HG02571 (cell line): ENCODE measurements around the gene DNAAF8.
"Not testable (repeated sequence)": the region's sequence is repeated elsewhere in the genome, so short reads cannot be mapped to it uniquely, and the experiment has no call there.

Source experiments
- ATAC-seq: cut with Tn5 transposase; IDR thresholded peaks from one replicate; pipeline ENCODE4 v1.9.1; 2021; ENCODE audit warnings: mild to moderate bottlenecking, moderate library complexity; ENCODE audit not compliant: unreplicated experiment

DNAAF8 gene

GRCh38 chr16:4780235-4780634 is 45.9 kb downstream of the DNAAF8 start:
- ATAC-seq: no peak

GRCh38 chr16:4783251-4783950 is 49.1 kb downstream of the DNAAF8 start:
- ATAC-seq: no peak

GRCh38 chr16:4783951-4784336 is 49.6 kb downstream of the DNAAF8 start:
- no peak for ATAC-seq

- not testable (repeated sequence) for ATAC-seq
Measured at GRCh38 chr16:4784444-4784987, 50.2 kb downstream of the DNAAF8 start.

- ATAC-seq: no peak
Measured at GRCh38 chr16:4785758-4786433, 51.6 kb downstream of the DNAAF8 start.

GRCh38 chr16:4787068-4787467 is 52.7 kb downstream of the DNAAF8 start:
- no peak for ATAC-seq

GRCh38 chr16:4787627-4788482 is 53.5 kb downstream of the DNAAF8 start, which contains the start of gene SEPTIN12:
SEPTIN12 (minus strand) TSS chr16:4788345; CDS start chr16:4787645, 700 bp downstream.
- ATAC-seq: no peak

- ATAC-seq: no peak
Measured at GRCh38 chr16:4788489-4788889, 54.2 kb downstream of the DNAAF8 start.

GRCh38 chr16:4788910-4789309 is 54.6 kb downstream of the DNAAF8 start:
- ATAC-seq: no peak

- no peak for ATAC-seq
Measured at GRCh38 chr16:4790261-4790660, 55.9 kb downstream of the DNAAF8 start.

GRCh38 chr16:4790871-4791270 is 56.5 kb downstream of the DNAAF8 start:
- no peak for ATAC-seq

- ATAC-seq: no peak
Measured at GRCh38 chr16:4792951-4793513, 58.7 kb downstream of the DNAAF8 start.

- no peak for ATAC-seq
Measured at GRCh38 chr16:4795181-4795827, 61.0 kb downstream of the DNAAF8 start, which contains the start of gene SMIM22. SMIM22 (plus strand) TSS chr16:4795369; CDS start chr16:4795735, 366 bp downstream.

GRCh38 chr16:4795828-4796572 is 61.7 kb downstream of the DNAAF8 start:
- no peak for ATAC-seq

- ATAC-seq: no peak
Measured at GRCh38 chr16:4796982-4797804, 62.9 kb downstream of the DNAAF8 start.

- no peak for ATAC-seq
Measured at GRCh38 chr16:4797805-4798252, 63.5 kb downstream of the DNAAF8 start.

- no peak for ATAC-seq
Measured at GRCh38 chr16:4798456-4798855, 64.1 kb downstream of the DNAAF8 start.
